ENCODE measurements around the gene ZNF77.

- TF ChIP-seq CTCF (IDR thresholded peaks at IDR 0.05) (no peak), POLR2AphosphoS5 (IDR thresholded peaks at IDR 0.05) (no peak), POLR2A (IDR thresholded peaks at IDR 0.05) (no peak)
Observed at GRCh38 chr19:2988568-2988967, 43.8 kb upstream of the ZNF77 start.
